Astrocyte (in vitro differentiated cells and primary cell): Measurements from ENCODE around the gene RAD51B. TPM values are rescaled to one million over a fixed set of nuclear protein-coding genes. Genes with fewer than 3 reads are reported as not detected.

ENCODE experiments used
- DNase-seq: peaks from one replicate; pipeline ENCODE4 v3.0.0-alpha.2; 2010; ENCODE audit warnings: low read depth
- FAIRE-seq: peaks from 2 replicates; lab custom pipeline; 2011; peaks lifted over from hg19 to GRCh38; lab: Jason Lieb, UNC
- H2AFZ ChIP-seq: 2 replicates; pipeline ENCODE4 v1.6.0; 2012; ENCODE audit warnings: low read depth, low read length, inconsistent platforms
- H3K27ac ChIP-seq: 2 replicates; pipeline ENCODE4 v1.5.1; 2011; ENCODE audit warnings: low read depth, low read length, inconsistent platforms
- H3K27me3 ChIP-seq: 2 replicates; pipeline ENCODE4 v1.6.0; 2011; ENCODE audit warnings: low read length, inconsistent platforms; ENCODE audit not compliant: insufficient read depth
- H3K36me3 ChIP-seq: 2 replicates; pipeline ENCODE4 v1.5.1; 2011; ENCODE audit warnings: low read length, inconsistent platforms; ENCODE audit not compliant: insufficient read depth
- H3K4me1 ChIP-seq: 2 replicates; pipeline ENCODE4 v1.5.1; 2011; ENCODE audit warnings: low read length, inconsistent platforms; ENCODE audit not compliant: insufficient read depth
- H3K4me2 ChIP-seq: 2 replicates; pipeline ENCODE4 v1.6.0; 2012; ENCODE audit warnings: low read length, inconsistent platforms
- H3K4me3 ChIP-seq: 2 replicates; pipeline ENCODE4 v1.5.1; 2011; ENCODE audit warnings: low read depth, mild to moderate bottlenecking, low read length, inconsistent platforms; ENCODE audit not compliant: insufficient read depth
- H3K79me2 ChIP-seq: 2 replicates; pipeline ENCODE4 v1.6.0; 2012; ENCODE audit warnings: mild to moderate bottlenecking, low read length, inconsistent platforms; ENCODE audit not compliant: insufficient read depth
- H3K9ac ChIP-seq: 2 replicates; pipeline ENCODE4 v1.6.0; 2012; ENCODE audit warnings: mild to moderate bottlenecking, low read length, inconsistent platforms
- H3K9me3 ChIP-seq: 2 replicates; pipeline ENCODE4 v1.5.1; 2012; ENCODE audit warnings: low read depth, mild to moderate bottlenecking, low read length, inconsistent platforms; ENCODE audit not compliant: insufficient read depth
- H4K20me1 ChIP-seq: 2 replicates; pipeline ENCODE4 v1.6.0; 2012; ENCODE audit warnings: low read length, inconsistent platforms; ENCODE audit not compliant: insufficient read depth
- H3K27ac Mint-ChIP-seq: one replicate; pipeline ENCODE4 v1.8.0; 2021; ENCODE audit warnings: mild to moderate bottlenecking, mixed read lengths; ENCODE audit not compliant: unreplicated experiment
- H3K27me3 Mint-ChIP-seq: one replicate; pipeline ENCODE4 v1.8.0; 2021; ENCODE audit warnings: low read depth, mixed read lengths; ENCODE audit not compliant: unreplicated experiment
- H3K36me3 Mint-ChIP-seq: one replicate; pipeline ENCODE4 v1.8.0; 2021; ENCODE audit warnings: low read depth, mixed read lengths; ENCODE audit not compliant: unreplicated experiment
- H3K4me1 Mint-ChIP-seq: one replicate; pipeline ENCODE4 v1.8.0; 2021; ENCODE audit warnings: low read depth, mixed read lengths; ENCODE audit not compliant: unreplicated experiment
- H3K4me3 Mint-ChIP-seq: one replicate; pipeline ENCODE4 v1.8.0; 2021; ENCODE audit warnings: mild to moderate bottlenecking, moderate library complexity, mixed read lengths; ENCODE audit not compliant: unreplicated experiment
- H3K9me3 Mint-ChIP-seq: one replicate; pipeline ENCODE4 v1.8.0; 2021; ENCODE audit warnings: mild to moderate bottlenecking, mixed read lengths; ENCODE audit not compliant: unreplicated experiment
- CTCF ChIP-seq: IDR thresholded peaks from 2 replicates; pipeline ENCODE4 v1.5.1; 2011; ENCODE audit warnings: low read depth, mild to moderate bottlenecking, inconsistent platforms, low read length, moderate library complexity; ENCODE audit not compliant: insufficient read depth
- EZH2 ChIP-seq: IDR thresholded peaks from 2 replicates; pipeline ENCODE4 v1.6.1; 2012; ENCODE audit warnings: mild to moderate bottlenecking, low read length, inconsistent platforms; ENCODE audit not compliant: insufficient read depth
- total RNA-seq: library from RNA; stranded (reverse); gene quantifications from 2 replicates; pipeline ENCODE4 v1.2.1, GENCODE V29; 2021

The RAD51B gene
- total RNA-seq, 1 donor from 2014 or later: 10.8 TPM

- H3K4me1 Mint-ChIP-seq: peaks cover 35% of the 10 kb centered on the region
- DNase-seq (no peak), FAIRE-seq (no peak)
- Histone ChIP-seq H3K79me2 (no peaks in the 10 kb centered on the region), H3K4me2 (no peak overlapping the region), H2AFZ (no peak overlapping the region), H3K9me3 (no peaks in the 10 kb centered on the region), H3K4me1 (peaks cover 25% of the 10 kb centered on the region), H3K36me3 (no peaks in the 10 kb centered on the region), H3K27me3 (no peaks in the 10 kb centered on the region), H4K20me1 (no peaks in the 10 kb centered on the region), H3K27ac (no peak overlapping the region), H3K4me3 (no peak overlapping the region), H3K9ac (no peak overlapping the region)
- H3K27me3 Mint-ChIP-seq: peaks cover 2% of the 10 kb centered on the region
- H3K4me3 Mint-ChIP-seq: no peak overlapping the region
- no peaks in the 10 kb centered on the region for H3K36me3 Mint-ChIP-seq
- no peak overlapping the region for H3K27ac Mint-ChIP-seq
- H3K9me3 Mint-ChIP-seq: no peaks in the 10 kb centered on the region
- TF ChIP-seq EZH2 (no peak), CTCF (no peak)
These were observed 770.6 kb downstream of the RAD51B start for GRCh38 chr14:68590201-68590522.

GRCh38 chr14:68591786-68592185 is 772.2 kb downstream of the RAD51B start:
- Histone ChIP-seq H3K4me1 (peaks cover 22% of the 10 kb centered on the region), H3K27ac (no peak overlapping the region)
- peaks cover 2% of the 10 kb centered on the region for H3K27me3 Mint-ChIP-seq

More at GRCh38 chr14:68591786-68592185, 772.2 kb downstream of the RAD51B start:
- Histone ChIP-seq H3K27me3 (no peaks in the 10 kb centered on the region), H3K4me3 (no peak overlapping the region), H3K79me2 (no peaks in the 10 kb centered on the region), H3K36me3 (no peaks in the 10 kb centered on the region), H3K9ac (no peak overlapping the region), H2AFZ (no peak overlapping the region), H3K9me3 (no peaks in the 10 kb centered on the region), H3K4me2 (no peak overlapping the region), H4K20me1 (no peaks in the 10 kb centered on the region)
- TF ChIP-seq EZH2: no peak
- no peak for TF ChIP-seq CTCF
- H3K4me1 Mint-ChIP-seq: peaks cover 35% of the 10 kb centered on the region
- FAIRE-seq (no peak), DNase-seq (no peak)
- H3K4me3 Mint-ChIP-seq: no peak overlapping the region
- H3K9me3 Mint-ChIP-seq: no peaks in the 10 kb centered on the region
- no peaks in the 10 kb centered on the region for H3K36me3 Mint-ChIP-seq
- no peak overlapping the region for H3K27ac Mint-ChIP-seq
